ENCODE data around the gene ZSCAN23.
"Not testable (repeated sequence)": the region's sequence is repeated elsewhere in the genome, so short reads cannot be mapped to it uniquely, and the experiment has no call there.

ZSCAN23 gene

GRCh38 chr6:28443112-28443773, at the start of gene ZSCAN23:
ZSCAN23 (minus strand) TSS chr6:28443491; CDS start chr6:28436266, 7,225 bp downstream.
- DNase-seq = peak; percentile 83

DNA sequence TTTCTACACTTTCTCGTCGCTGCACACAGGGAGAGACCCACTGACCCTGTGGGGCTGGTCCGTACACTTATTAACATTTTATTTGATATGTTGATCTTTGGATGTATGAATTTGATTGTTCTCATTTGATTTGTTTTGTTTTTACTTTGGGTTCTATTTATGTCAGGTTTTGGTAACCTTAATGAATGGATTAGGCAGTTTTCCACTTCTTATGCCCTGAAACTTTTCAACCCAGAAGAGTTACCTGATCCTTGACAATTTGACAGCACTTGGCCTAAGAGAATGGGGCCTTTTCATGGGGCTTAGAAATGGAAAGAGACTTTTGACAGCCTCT, 48.7 kb upstream of the ZSCAN23 start:
- DNase-seq = no peak

DNA sequence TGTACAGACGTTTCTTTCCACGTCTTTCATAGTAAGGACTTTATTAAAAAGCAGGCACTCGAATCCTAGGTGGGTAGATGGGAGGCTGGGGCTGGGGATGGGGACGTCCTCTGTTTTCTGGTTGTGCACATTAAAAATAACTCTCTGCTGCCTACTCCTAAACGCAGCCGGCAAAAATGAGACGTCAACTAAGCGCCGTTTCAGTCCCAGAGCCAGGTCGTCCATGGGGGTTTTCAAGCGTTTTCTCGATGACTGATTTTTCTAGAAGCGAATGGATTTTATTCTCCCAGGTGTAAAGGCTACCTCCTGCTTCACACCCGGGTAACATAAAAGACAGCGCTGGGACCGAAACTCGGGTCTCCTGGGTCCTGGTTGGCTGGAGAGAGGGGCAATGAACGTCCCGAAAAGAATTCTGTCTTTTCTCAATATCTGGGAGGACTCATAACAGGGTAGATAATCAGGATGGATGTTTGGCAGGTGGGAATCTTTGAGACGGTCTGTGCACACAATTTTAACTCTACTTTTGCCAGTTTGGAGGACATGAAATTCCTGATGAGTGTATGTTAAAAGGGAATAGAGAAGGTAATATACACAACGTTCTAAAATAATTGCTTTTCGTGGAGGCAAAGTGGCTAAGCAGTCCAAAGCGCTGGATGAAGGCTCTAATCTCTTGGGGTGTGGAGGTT, 47.1 kb upstream of the ZSCAN23 start:
- peak; percentile 7 for DNase-seq

- DNase-seq = peak; percentile 45
These were observed 46.3 kb upstream of the ZSCAN23 start for GRCh38 chr6:28489366-28490204.

- DNase-seq = peak; percentile 22
These were observed 45.6 kb upstream of the ZSCAN23 start for GRCh38 chr6:28488916-28489365.

DNA sequence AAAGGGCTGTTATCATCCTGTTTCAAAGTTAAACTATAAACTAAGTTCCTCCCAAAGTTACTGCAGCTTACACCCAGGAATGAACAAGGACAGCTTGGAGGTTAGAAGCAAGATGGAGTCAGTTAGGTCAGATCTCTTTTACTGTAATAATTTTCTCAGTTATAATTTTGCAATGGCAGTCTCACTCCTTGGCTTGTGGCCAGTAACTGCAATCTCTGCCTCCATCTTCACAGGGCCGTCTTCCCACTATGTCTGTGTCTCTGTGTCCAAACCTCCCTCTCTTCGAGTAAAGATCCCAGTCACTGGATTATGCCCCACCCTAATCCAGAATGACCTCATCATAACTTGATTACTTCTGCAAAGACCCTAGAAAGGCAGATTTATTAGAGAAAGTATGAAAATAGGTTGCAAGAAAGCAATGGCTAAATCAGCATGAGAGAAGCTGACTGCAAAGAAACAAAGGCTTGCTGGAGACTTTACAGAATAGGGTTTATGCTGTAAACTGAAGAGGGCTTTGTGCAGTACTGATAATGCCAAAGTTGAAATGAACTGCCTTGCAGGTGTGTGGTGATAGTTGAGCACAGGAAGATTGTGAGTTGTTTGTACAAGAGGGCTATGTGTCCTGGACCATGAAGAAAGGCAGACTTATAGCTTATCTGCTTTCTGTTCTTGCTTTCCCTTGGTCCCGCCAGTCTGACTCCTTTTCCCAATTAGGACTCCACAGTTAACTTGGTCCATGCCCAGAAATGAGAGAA, 43.9 kb upstream of the ZSCAN23 start:
- no peak for DNase-seq

- no peak for DNase-seq
These were observed 43.2 kb upstream of the ZSCAN23 start for GRCh38 chr6:28486533-28486932.

DNA sequence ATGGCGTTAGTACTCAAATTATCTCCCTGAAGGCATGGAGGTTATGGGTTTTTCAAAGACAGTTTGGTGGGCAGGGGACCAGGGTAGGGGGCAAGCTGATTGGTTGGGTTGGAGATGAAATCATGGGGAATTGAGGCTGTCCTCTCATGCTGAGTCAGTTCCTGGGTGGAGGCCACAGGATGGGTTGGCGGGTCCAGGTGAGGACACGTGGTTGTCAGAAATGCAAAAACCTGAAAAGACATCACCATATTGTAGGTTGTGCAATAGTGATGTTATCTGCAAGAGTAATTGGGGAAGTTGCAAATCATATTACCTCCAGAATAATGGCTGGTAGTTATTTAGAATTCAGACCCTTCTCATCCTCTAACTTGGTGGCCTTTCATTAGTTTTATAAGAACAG, 42.2 kb upstream of the ZSCAN23 start:
- DNase-seq = no peak

DNA sequence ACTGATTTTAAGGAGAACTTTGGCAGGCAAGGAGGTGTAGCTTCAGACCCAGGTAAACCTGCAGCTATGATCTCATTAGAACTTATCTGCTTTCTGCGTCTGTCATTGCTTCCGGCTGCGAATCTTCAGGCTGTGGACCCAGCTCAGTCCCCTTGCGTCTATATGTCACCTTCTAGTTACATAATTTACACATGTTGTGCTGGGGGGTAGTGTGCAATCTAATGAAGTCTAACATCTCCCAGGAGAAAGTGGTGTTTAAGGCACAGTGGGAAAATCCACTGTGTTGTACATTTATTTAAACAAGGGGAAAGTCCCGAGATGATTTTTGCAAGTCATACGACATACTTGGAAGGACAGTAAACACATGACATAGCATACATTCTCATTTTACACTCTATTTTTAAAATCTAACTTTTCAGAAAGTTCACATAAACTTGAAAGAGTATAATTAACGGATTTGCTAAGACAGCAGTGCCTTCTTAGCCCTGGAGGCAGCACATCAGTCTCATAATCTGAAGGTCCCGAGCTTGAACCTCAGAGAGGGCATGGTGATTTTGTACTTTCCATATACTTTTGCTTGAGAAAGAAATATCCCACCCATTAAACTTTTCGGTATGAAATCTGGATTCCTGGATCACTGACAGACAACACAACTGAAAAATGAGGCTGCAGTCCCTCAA, 37.1 kb upstream of the ZSCAN23 start:
- DNase-seq = no peak

GRCh38 chr6:28478518-28478917, 35.2 kb upstream of the ZSCAN23 start:
- DNase-seq = no peak

GRCh38 chr6:28474441-28475219, 31.3 kb upstream of the ZSCAN23 start:
- no peak for DNase-seq

DNA sequence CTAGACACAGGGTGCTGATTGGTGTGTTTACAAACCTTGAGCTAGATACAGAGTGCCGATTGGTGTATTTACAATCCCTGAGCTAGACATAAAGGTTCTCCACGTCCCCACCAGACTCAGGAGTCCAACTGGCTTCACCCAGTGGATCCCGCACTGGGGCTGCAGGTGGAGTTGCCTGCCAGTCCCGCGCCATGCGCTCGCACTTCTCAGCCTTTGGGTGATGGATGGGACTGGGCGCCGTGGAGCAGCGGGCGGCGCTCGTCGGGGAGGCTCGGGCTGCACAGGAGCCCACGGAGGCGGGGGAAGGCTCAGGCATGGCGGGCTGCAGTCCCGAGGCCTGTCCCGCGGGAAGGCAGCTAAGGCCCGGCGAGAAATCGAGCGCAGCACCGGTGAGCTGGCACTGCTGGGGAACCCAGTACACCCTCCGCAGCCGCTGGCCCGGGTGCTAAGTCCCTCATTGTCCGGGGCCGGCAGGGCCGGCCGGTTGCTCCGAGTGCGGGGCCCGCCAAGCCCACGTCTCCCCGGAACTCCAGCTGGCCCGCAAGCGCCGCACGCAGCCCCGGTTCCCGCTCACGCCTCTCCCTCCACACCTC, 26.0 kb upstream of the ZSCAN23 start:
- not testable (repeated sequence) for DNase-seq

DNA sequence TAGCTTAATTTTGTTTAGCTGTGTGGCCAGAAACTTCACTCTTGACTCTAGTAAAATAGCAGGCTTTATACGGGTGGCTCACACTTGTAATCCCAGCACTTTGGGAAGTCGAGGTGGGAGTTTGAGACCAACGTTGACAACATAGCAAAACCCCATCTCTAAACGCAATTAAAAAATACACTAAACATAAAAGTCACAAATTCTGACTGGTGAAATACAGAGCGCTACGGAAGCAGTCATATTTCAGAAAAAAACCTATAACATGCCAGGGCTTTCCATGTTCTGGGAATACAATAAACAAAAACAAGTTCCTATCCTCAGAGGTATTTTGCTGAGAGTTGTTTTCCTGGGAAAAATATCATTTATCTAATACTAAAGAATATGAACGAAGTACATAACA, 24.8 kb upstream of the ZSCAN23 start:
- no peak for DNase-seq

DNA sequence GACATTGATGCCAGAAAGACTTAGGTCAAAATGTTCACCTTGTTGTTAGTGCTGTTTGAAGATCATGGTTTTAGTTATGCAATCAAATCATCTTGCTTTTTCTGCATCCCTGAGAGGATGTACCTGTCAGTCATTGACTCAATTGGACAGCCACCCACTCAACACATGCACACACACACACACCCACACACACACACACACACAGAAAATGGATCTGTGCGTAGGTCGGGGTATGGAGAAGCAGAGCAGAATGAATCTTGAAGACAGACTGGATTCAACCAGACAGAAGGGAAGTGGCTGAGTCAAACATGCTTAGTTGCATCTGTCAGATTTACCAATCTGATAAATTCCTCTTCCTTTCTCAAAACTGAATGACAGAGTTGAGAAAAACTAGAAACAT, 19.1 kb upstream of the ZSCAN23 start:
- no peak for DNase-seq

- no peak for DNase-seq
These were observed 15.3 kb upstream of the ZSCAN23 start for GRCh38 chr6:28458568-28458967.

- peak; percentile 26 for DNase-seq
These were observed 5.8 kb upstream of the ZSCAN23 start for GRCh38 chr6:28449056-28449455.

GRCh38 chr6:28447512-28447906, 4.2 kb upstream of the ZSCAN23 start:
- not testable (repeated sequence) for DNase-seq

DNA sequence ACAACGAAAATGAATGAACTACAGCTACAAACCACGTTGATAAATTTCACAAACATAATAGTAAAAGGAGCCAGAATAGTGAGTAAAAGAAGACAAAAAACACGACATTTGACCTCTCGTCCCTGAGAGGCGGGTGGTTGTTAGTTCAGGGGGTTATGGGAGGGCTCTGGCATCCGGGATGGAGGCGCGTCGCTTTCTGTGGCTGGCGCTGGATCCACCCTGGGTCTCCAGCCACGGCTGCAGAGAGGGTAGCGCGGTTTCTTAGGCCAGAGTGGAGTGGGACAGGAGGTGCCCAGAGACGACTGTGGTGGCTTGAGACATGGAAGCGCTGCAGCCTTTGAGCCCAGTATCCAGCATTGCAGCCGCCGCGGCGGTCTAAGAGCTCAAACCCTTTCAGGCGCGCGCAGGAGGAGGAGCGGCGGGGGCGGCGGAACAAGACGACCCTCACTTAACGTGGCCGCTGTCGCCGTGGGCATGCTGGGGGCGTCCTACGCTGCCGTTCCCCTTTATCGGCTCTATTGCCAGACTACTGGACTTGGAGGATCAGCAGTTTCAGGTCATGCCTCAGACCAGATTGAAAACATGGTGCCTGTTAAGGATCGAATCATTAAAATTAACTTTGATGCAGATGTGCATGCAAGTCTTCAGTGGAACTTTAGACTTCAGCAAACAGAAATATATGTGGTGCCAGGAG, 3.7 kb upstream of the ZSCAN23 start:
- peak; percentile 5 for DNase-seq

- DNase-seq = not testable (repeated sequence)
These were observed 1.5 kb upstream of the ZSCAN23 start for GRCh38 chr6:28444759-28445158.

GRCh38 chr6:28442586-28442985, 705 bp downstream of the ZSCAN23 start:
- no peak for DNase-seq
